GM23338 (cell line): ENCODE results near the gene AGBL4. TPM values are rescaled to one million over a fixed set of nuclear protein-coding genes. Genes with fewer than 3 reads are reported as not detected.

ENCODE experiments used
- ATAC-seq: fragments of 200-7000 bp; cut with Tn5 transposase; 3 replicates; pipeline ENCODE4 v1.9.1; 2020
- DNase-seq: peaks from one replicate; pipeline ENCODE4 v3.0.0-alpha.2; 2015; ENCODE audit warnings: low spot score
- H2AFZ ChIP-seq: fragments of 200-600 bp; sonication (generic); 2 replicates; pipeline ENCODE4 v1.8.0; 2016; ENCODE audit warnings: antibody characterized with exemption, mild to moderate bottlenecking, moderate library complexity
- H3F3A ChIP-seq: fragments of 200-600 bp; sonication (generic); replicated peaks from 2 replicates; pipeline ENCODE4 v1.8.0; 2017; ENCODE audit warnings: antibody characterized with exemption, mixed run types, low read depth
- H3K27ac ChIP-seq: fragments of 200-600 bp; sonication (generic); 2 replicates; pipeline ENCODE4 v1.6.1; 2016; ENCODE audit warnings: low read depth
- H3K27me3 ChIP-seq: fragments of 200-600 bp; sonication (generic); 2 replicates; pipeline ENCODE4 v1.8.0; 2016; ENCODE audit warnings: mild to moderate bottlenecking, mixed run types, moderate library complexity; ENCODE audit not compliant: insufficient read depth
- H3K36me3 ChIP-seq: fragments of 200-600 bp; sonication (generic); 2 replicates; pipeline ENCODE4 v1.8.0; 2016; ENCODE audit warnings: mild to moderate bottlenecking; ENCODE audit not compliant: insufficient read depth
- H3K4me1 ChIP-seq: fragments of 200-600 bp; sonication (generic); 2 replicates; pipeline ENCODE4 v1.8.0; 2016; ENCODE audit warnings: mild to moderate bottlenecking, moderate library complexity; ENCODE audit not compliant: insufficient read depth
- H3K4me2 ChIP-seq: fragments of 200-600 bp; sonication (generic); 2 replicates; pipeline ENCODE4 v1.7.1; 2017; ENCODE audit warnings: mixed run types
- H3K4me3 ChIP-seq: fragments of 200-600 bp; sonication (generic); 2 replicates; pipeline ENCODE4 v1.6.1; 2016; ENCODE audit warnings: mixed run types
- H3K79me2 ChIP-seq: fragments of 200-600 bp; sonication (generic); replicated peaks from 2 replicates; pipeline ENCODE4 v1.8.0; 2017; ENCODE audit warnings: mild to moderate bottlenecking; ENCODE audit not compliant: insufficient read depth
- H3K9me2 ChIP-seq: fragments of 200-600 bp; sonication (generic); 2 replicates; pipeline ENCODE4 v1.8.0; 2017; ENCODE audit not compliant: insufficient read depth
- H4K20me1 ChIP-seq: fragments of 200-600 bp; sonication (generic); replicated peaks from 2 replicates; pipeline ENCODE4 v1.8.0; 2017; ENCODE audit warnings: mild to moderate bottlenecking; ENCODE audit not compliant: insufficient read depth
- H3K27ac Mint-ChIP-seq: 2 replicates; pipeline ENCODE4 v1.8.0; 2020; ENCODE audit warnings: inconsistent platforms, mild to moderate bottlenecking, moderate library complexity, mixed read lengths
- H3K27me3 Mint-ChIP-seq: 3 replicates; pipeline ENCODE4 v1.8.0; 2022; ENCODE audit warnings: low read depth, mild to moderate bottlenecking, moderate library complexity, mixed read lengths, inconsistent platforms; ENCODE audit not compliant: insufficient read depth, poor library complexity
- H3K36me3 Mint-ChIP-seq: 3 replicates; pipeline ENCODE4 v1.8.0; 2021; ENCODE audit warnings: low read depth, mild to moderate bottlenecking, inconsistent platforms, moderate library complexity, mixed read lengths
- H3K4me1 Mint-ChIP-seq: 3 replicates; pipeline ENCODE4 v1.8.0; 2020; ENCODE audit warnings: mild to moderate bottlenecking, inconsistent platforms, mixed read lengths
- H3K4me3 Mint-ChIP-seq: 3 replicates; pipeline ENCODE4 v1.8.0; 2021; ENCODE audit warnings: moderate library complexity, mild to moderate bottlenecking, inconsistent platforms, mixed read lengths
- H3K9me3 Mint-ChIP-seq: 3 replicates; pipeline ENCODE4 v1.8.0; 2020; ENCODE audit warnings: moderate library complexity, mild to moderate bottlenecking, inconsistent platforms, mixed read lengths
- CREB1 ChIP-seq: fragments of 250-450 bp; sonication (Bioruptor Pico); IDR thresholded peaks from 2 replicates; pipeline ENCODE4 v1.5.0; 2020; ENCODE audit warnings: low read depth, mild to moderate bottlenecking, moderate library complexity
- ETS1 ChIP-seq: IDR thresholded peaks from 2 replicates; pipeline ENCODE4 v1.6.1; 2016; ENCODE audit warnings: antibody characterized with exemption
- EZH2 ChIP-seq: fragments of 200-600 bp; sonication (generic); IDR thresholded peaks from one replicate; pipeline ENCODE4 v1.8.0; 2017; ENCODE audit warnings: antibody characterized with exemption, mild to moderate bottlenecking, low read depth; ENCODE audit not compliant: unreplicated experiment
- EZH2phosphoT487 ChIP-seq: fragments of 200-600 bp; sonication (generic); IDR thresholded peaks from one replicate; pipeline ENCODE4 v1.8.1; 2018; ENCODE audit warnings: antibody characterized with exemption; ENCODE audit not compliant: unreplicated experiment
- JUNB ChIP-seq: IDR thresholded peaks from one replicate; pipeline ENCODE4 v1.6.1; 2016; ENCODE audit warnings: antibody characterized with exemption; ENCODE audit not compliant: unreplicated experiment
- NANOG ChIP-seq: IDR thresholded peaks from 2 replicates; pipeline ENCODE4 v1.6.1; 2016; ENCODE audit warnings: antibody characterized with exemption, borderline replicate concordance
- POLR2AphosphoS5 ChIP-seq: IDR thresholded peaks from 2 replicates; pipeline ENCODE4 v1.6.1; 2016; ENCODE audit warnings: antibody characterized with exemption, low read depth
- REST ChIP-seq: IDR thresholded peaks from one replicate; pipeline ENCODE4 v1.6.1; 2018; ENCODE audit warnings: antibody characterized with exemption; ENCODE audit not compliant: unreplicated experiment
- STAT1 ChIP-seq: IDR thresholded peaks from one replicate; pipeline ENCODE4 v1.6.1; 2016; ENCODE audit warnings: antibody characterized with exemption; ENCODE audit not compliant: unreplicated experiment
- ZNF114 ChIP-seq: fragments of 250-450 bp; sonication (Bioruptor Pico); IDR thresholded peaks from 2 replicates; pipeline ENCODE4 v1.5.0; 2020; ENCODE audit warnings: mild to moderate bottlenecking, moderate library complexity
- ZNF331 ChIP-seq: fragments of 250-450 bp; sonication (Bioruptor Pico); IDR thresholded peaks from 2 replicates; pipeline ENCODE4 v1.5.0; 2020; ENCODE audit warnings: low read depth, mild to moderate bottlenecking, moderate library complexity
- polyA plus RNA-seq: library from polyadenylated mRNA; unstranded; fragments of >200 nt; fragmentation: Nextera tagmentation; extraction: Ambion mirVana; gene quantifications from 2 replicates; pipeline ENCODE4 v1.2.1, GENCODE V29; 2016
- total RNA-seq: library from RNA; depleted of rRNA; stranded (reverse); fragments of >200 nt; shearing (Covaris generic); gene quantifications from 2 replicates; pipeline ENCODE4 v1.2.3, GENCODE V29; 2014
- TF ChIP-seq, protein P1 (sequence below): fragments of 250-450 bp; sonication (Bioruptor Pico); IDR thresholded peaks from 2 replicates; pipeline ENCODE4 v1.5.0; 2020; ENCODE audit warnings: mild to moderate bottlenecking, moderate library complexity
- TF ChIP-seq, protein P2 (sequence below), 2 experiments: fragments of 200-600 bp in 1 of 2; sonication (generic) in 1 of 2; conservative IDR thresholded peaks; 2 replicates each; pipeline versions ENCODE4 v1.5.1 to v1.6.1; 2016 to 2017; ENCODE audit warnings: antibody characterized with exemption in 2 of 2, low read depth in 2 of 2, mild to moderate bottlenecking in 2 of 2, moderate library complexity in 1 of 2

AGBL4 gene
- total and polyA plus RNA-seq, 2 experiments from 2014 or later: 0.91 to 1.5 TPM

GRCh38 chr1:48790397-48790796 lies 1233.4 kb downstream of the AGBL4 start:
- Mint-ChIP-seq H3K27me3 (peaks cover 3% of the 10 kb centered on the region), H3K36me3 (no peaks in the 10 kb centered on the region), H3K4me1 (peaks cover 3% of the 10 kb centered on the region), H3K4me3 (no peak overlapping the region), H3K9me3 (no peaks in the 10 kb centered on the region), H3K27ac (no peak overlapping the region)
- Histone ChIP-seq H2AFZ (no peak overlapping the region), H3K9me2 (peaks cover 16% of the 10 kb centered on the region; the same call in 1 of the 2 replicates), H3K4me2 (no peak overlapping the region), H3K27me3 (no peaks in the 10 kb centered on the region), H3F3A (no peaks in the 10 kb centered on the region), H3K4me1 (no peaks in the 10 kb centered on the region), H3K27ac (no peak overlapping the region), H3K4me3 (no peak overlapping the region), H3K36me3 (no peaks in the 10 kb centered on the region; the same call in 1 of the 2 replicates), H3K79me2 (no peaks in the 10 kb centered on the region), H4K20me1 (no peaks in the 10 kb centered on the region)
- no peak for DNase-seq
- ATAC-seq: no peak
- TF ChIP-seq REST (no peak), ZNF331 (CRISPR knock-in tag) (no peak), ZNF114 (CRISPR knock-in tag) (no peak), CREB1 (CRISPR knock-in tag) (no peak), JUNB (no peak), POLR2AphosphoS5 (no peak), EZH2 (no peak), STAT1 (no peak), NANOG (no peak), EZH2phosphoT487 (no peak), ETS1 (no peak)
- TF ChIP-seq, protein P1, sequence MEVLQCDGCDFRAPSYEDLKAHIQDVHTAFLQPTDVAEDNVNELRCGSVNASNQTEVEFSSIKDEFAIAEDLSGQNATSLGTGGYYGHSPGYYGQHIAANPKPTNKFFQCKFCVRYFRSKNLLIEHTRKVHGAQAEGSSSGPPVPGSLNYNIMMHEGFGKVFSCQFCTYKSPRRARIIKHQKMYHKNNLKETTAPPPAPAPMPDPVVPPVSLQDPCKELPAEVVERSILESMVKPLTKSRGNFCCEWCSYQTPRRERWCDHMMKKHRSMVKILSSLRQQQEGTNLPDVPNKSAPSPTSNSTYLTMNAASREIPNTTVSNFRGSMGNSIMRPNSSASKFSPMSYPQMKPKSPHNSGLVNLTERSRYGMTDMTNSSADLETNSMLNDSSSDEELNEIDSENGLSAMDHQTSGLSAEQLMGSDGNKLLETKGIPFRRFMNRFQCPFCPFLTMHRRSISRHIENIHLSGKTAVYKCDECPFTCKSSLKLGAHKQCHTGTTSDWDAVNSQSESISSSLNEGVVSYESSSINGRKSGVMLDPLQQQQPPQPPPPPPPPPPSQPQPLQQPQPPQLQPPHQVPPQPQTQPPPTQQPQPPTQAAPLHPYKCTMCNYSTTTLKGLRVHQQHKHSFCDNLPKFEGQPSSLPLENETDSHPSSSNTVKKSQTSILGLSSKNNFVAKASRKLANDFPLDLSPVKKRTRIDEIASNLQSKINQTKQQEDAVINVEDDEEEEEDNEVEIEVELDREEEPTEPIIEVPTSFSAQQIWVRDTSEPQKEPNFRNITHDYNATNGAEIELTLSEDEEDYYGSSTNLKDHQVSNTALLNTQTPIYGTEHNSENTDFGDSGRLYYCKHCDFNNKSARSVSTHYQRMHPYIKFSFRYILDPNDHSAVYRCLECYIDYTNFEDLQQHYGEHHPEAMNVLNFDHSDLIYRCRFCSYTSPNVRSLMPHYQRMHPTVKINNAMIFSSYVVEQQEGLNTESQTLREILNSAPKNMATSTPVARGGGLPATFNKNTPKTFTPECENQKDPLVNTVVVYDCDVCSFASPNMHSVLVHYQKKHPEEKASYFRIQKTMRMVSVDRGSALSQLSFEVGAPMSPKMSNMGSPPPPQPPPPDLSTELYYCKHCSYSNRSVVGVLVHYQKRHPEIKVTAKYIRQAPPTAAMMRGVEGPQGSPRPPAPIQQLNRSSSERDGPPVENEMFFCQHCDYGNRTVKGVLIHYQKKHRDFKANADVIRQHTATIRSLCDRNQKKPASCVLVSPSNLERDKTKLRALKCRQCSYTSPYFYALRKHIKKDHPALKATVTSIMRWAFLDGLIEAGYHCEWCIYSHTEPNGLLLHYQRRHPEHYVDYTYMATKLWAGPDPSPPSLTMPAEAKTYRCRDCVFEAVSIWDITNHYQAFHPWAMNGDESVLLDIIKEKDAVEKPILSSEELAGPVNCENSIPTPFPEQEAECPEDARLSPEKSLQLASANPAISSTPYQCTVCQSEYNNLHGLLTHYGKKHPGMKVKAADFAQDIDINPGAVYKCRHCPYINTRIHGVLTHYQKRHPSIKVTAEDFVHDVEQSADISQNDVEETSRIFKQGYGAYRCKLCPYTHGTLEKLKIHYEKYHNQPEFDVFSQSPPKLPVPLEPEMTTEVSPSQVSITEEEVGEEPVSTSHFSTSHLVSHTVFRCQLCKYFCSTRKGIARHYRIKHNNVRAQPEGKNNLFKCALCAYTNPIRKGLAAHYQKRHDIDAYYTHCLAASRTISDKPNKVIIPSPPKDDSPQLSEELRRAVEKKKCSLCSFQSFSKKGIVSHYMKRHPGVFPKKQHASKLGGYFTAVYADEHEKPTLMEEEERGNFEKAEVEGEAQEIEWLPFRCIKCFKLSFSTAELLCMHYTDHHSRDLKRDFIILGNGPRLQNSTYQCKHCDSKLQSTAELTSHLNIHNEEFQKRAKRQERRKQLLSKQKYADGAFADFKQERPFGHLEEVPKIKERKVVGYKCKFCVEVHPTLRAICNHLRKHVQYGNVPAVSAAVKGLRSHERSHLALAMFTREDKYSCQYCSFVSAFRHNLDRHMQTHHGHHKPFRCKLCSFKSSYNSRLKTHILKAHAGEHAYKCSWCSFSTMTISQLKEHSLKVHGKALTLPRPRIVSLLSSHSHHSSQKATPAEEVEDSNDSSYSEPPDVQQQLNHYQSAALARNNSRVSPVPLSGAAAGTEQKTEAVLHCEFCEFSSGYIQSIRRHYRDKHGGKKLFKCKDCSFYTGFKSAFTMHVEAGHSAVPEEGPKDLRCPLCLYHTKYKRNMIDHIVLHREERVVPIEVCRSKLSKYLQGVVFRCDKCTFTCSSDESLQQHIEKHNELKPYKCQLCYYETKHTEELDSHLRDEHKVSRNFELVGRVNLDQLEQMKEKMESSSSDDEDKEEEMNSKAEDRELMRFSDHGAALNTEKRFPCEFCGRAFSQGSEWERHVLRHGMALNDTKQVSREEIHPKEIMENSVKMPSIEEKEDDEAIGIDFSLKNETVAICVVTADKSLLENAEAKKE (CRISPR knock-in tag): no peak
- TF ChIP-seq, protein P2, sequence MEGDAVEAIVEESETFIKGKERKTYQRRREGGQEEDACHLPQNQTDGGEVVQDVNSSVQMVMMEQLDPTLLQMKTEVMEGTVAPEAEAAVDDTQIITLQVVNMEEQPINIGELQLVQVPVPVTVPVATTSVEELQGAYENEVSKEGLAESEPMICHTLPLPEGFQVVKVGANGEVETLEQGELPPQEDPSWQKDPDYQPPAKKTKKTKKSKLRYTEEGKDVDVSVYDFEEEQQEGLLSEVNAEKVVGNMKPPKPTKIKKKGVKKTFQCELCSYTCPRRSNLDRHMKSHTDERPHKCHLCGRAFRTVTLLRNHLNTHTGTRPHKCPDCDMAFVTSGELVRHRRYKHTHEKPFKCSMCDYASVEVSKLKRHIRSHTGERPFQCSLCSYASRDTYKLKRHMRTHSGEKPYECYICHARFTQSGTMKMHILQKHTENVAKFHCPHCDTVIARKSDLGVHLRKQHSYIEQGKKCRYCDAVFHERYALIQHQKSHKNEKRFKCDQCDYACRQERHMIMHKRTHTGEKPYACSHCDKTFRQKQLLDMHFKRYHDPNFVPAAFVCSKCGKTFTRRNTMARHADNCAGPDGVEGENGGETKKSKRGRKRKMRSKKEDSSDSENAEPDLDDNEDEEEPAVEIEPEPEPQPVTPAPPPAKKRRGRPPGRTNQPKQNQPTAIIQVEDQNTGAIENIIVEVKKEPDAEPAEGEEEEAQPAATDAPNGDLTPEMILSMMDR (conservative IDR thresholded peaks at IDR 0.05; ENCODE audit: low read depth in 2 of 2): no peak
